Raji (cell line): ENCODE data around the gene ANKRD1.
A peak's percentile ranks its signal among the peaks of the same experiment; 100 is the strongest.

ENCODE experiments used
- POLR2A ChIP-seq: IDR thresholded peaks from 2 replicates; pipeline ENCODE4 v1.6.1; 2011; ENCODE audit warnings: low read depth, low read length, control low read depth; ENCODE audit not compliant: insufficient read depth

Gene ANKRD1

GRCh38 chr10:90890347-90890746 lies 30.5 kb downstream of the ANKRD1 start:
- no peak for TF ChIP-seq POLR2A

- TF ChIP-seq POLR2A = no peak
Observed at GRCh38 chr10:90889636-90890035, 31.3 kb downstream of the ANKRD1 start.

GRCh38 chr10:90888387-90888786 lies 32.5 kb downstream of the ANKRD1 start:
- TF ChIP-seq POLR2A = no peak

DNA sequence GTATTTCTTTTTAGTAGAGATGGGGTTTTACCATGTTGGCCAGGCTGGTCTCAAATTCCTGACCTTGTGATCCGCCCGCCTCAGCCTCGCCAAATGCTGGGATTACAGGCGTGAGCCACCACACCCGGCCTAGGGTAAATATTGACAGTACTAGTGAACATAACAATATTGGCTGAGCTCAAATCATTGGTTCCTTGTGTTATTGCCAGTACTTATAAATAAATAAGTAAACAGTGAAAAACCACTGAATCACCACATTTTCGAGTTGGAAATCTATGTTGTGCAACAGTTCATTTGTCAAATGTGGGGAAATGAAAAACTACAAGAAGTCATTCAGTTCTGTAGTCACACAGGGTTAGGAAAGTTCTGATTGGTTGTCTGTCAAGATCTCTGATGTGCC lies 33.3 kb downstream of the ANKRD1 start:
- TF ChIP-seq POLR2A = no peak

DNA sequence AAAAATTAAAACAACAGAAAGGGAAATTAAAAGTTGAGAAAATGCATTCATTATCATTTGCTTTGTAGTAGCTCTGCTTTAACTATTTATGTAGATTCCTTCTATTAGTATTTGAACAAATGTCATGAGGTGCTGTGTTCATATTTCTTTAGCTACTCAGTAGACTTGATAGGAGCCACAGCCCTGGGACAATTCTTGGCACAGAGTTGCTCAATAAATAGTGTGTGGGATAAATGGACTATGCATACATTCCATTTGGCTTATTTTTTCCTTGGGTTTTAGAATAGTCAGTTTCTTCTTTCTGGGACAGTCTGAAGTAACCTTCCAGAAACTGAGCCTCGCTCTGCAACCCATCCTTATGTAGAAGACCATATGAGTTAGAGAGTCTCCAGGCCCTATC lies 35.7 kb downstream of the ANKRD1 start:
- TF ChIP-seq POLR2A = no peak

DNA sequence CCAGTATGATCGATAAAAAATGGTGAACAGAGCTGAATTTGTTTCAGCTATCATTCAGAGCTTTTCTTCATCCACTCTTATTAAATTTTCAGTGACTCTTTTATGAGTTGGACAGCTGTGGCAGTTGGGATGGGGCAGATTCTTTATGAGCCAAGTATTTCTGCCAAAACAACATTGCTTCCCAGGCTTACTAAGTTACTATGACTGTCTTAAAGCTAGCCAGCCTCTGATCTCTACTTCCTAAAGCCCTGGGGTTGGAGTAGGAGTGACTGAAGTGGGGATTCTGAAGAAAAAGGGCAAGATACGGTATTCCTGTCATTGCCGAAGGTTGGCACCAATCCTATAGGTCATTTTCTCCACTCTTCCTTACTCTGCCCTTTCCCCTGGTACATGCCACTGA lies 36.5 kb downstream of the ANKRD1 start:
- no peak for TF ChIP-seq POLR2A

DNA sequence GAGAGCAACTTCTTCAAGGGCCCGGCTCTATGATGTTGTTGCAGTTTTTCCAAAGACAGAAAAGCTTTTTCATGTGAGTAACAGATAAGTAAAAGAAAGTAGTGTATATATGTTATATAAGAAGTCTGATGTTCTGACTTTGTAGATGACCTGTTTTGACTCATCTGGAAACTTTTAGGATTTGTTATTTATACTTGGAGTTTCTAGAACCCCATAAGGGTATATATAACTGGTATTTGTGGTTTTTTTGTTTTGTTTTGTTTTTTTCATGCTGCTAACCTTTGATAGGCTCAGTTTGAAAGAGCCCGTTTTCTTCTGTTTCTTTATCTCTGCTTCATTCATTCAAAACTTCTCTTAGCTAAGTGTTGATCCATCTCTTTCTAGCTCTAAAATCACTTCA lies 41.8 kb downstream of the ANKRD1 start:
- TF ChIP-seq POLR2A = no peak

DNA sequence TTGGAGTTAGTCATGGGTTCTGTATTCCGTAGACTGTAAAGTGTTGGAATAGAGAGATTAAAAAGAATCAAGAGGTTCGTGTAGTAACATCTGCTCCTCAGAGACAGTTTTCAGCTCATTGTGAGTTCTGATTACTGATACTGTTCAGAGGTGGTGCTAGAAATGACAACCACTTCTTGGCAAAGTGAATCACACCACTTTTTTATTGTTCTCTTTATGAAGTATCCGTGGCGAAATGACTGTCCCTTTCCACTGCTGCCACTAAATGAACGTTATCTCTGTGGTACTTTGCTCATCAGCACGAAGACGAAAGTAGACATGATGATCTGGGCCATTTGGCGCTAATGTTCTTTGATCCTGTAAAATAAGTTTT lies 48.3 kb downstream of the ANKRD1 start:
- no peak for TF ChIP-seq POLR2A

GRCh38 chr10:90871766-90872647 lies 48.9 kb downstream of the ANKRD1 start, which contains the start of gene RPP30:
Gene RPP30 (plus strand): TSS chr10:90871974. CDS start chr10:90871987, 13 bp downstream.
- peak; percentile 84 for TF ChIP-seq POLR2A

GRCh38 chr10:90871279-90871765 lies 49.6 kb downstream of the ANKRD1 start:
- TF ChIP-seq POLR2A = no peak

DNA sequence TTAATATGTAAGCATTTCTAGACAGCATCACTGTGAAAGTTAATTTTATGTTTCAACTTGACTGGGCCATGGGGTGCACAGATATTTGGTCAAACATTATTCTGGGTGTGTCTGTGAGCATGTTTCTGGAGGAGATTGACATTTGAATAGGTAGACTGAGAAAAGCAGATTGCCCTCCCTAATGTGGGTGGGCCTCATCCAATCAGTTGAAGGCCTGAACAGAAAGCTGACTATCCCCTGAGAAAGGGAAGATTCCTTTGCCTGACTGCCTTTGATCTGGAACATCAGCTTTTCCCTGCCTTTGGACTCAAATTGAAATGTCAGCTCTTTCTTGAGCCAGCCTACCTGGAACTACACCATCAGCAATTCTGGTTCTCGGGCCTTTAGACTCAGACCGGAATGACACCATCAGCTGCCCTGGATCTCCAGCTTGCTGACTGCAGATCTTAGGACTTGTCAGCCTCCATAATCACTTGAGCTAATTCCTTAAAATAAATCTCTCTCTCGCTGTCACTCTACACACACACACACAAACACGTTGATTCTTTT lies 54.8 kb downstream of the ANKRD1 start:
- TF ChIP-seq POLR2A = no peak

GRCh38 chr10:90865401-90865800 lies 55.5 kb downstream of the ANKRD1 start:
- TF ChIP-seq POLR2A = no peak

GRCh38 chr10:90862908-90863514 lies 57.9 kb downstream of the ANKRD1 start:
- no peak for TF ChIP-seq POLR2A
